NCI-H1930 (cell line): ENCODE results near the gene ZMYM5.
"Not testable (repeated sequence)": the region's sequence is repeated elsewhere in the genome, so short reads cannot be mapped to it uniquely, and the experiment has no call there.

ENCODE experiments used
- DNase-seq, 2 experiments: peaks; one replicate each; lab custom pipeline; 2025; lab: John Stamatoyannopoulos, UW

Gene ZMYM5

GRCh38 chr13:19818223-19818842, 45.1 kb downstream of the ZMYM5 start:
- DNase-seq, result peak in 1 of 2 experiments; percentile 4

- DNase-seq, result no peak
These were observed 45.8 kb downstream of the ZMYM5 start for GRCh38 chr13:19817510-19818158.

GRCh38 chr13:19817106-19817505, 46.3 kb downstream of the ZMYM5 start:
- no peak for DNase-seq

- not testable (repeated sequence) for DNase-seq
These were observed 47.6 kb downstream of the ZMYM5 start for GRCh38 chr13:19815842-19816241.

GRCh38 chr13:19810996-19811881, 52.2 kb downstream of the ZMYM5 start:
- DNase-seq, result no peak

GRCh38 chr13:19810151-19810550, 53.3 kb downstream of the ZMYM5 start:
- no peak for DNase-seq

- DNase-seq, result no peak
These were observed 57.7 kb downstream of the ZMYM5 start for GRCh38 chr13:19805765-19806164.

GRCh38 chr13:19795956-19796355, 67.5 kb downstream of the ZMYM5 start:
- no peak for DNase-seq

GRCh38 chr13:19794631-19795030, 68.8 kb downstream of the ZMYM5 start:
- no peak for DNase-seq

GRCh38 chr13:19791953-19792537, 71.4 kb downstream of the ZMYM5 start:
- DNase-seq, result no peak

- DNase-seq, result peak; percentile 91 to 97
These were observed 80.4 kb downstream of the ZMYM5 start, which contains the start of gene PSPC1 for GRCh38 chr13:19782727-19783682. TSS of gene PSPC1 (minus strand) at chr13:19782945. CDS start at chr13:19782757, 188 bp downstream.

GRCh38 chr13:19782049-19782726, 81.3 kb downstream of the ZMYM5 start:
- peak in 1 of 2 experiments; percentile 31 for DNase-seq

- DNase-seq, result no peak
These were observed 81.9 kb downstream of the ZMYM5 start for GRCh38 chr13:19781526-19781925.

GRCh38 chr13:19780753-19781418, 82.6 kb downstream of the ZMYM5 start:
- not testable (repeated sequence) for DNase-seq
